Measurements from ENCODE around the gene RPA3. TPM values are rescaled to one million over a fixed set of nuclear protein-coding genes. Genes with fewer than 3 reads are reported as not detected.

The RPA3 gene
- total and polyA plus RNA-seq, 2 donors (not counting 3 experiments of a cell fraction or from before 2014, with no cell fraction given): 15.6 to 34.4 TPM

DNA sequence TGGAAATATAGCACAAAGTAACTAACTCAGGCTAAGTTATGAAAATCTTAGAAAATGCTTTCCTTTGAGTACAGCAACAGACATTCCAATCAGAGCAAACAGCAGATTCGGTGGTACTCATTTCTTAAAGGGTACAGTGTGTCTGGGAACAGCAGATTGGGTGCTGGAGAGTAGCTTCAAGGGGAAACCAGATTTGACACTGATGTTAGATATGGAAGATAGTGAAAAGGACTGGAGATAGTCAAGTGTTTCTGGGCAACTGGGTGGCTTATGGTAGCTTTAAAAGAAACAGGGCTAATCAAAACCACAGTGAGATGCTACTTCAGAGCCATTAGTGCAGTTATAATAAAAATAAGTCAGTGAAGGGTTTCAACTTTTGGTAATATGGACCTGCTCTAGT lies 89.9 kb downstream of the RPA3 start:
- Histone ChIP-seq H3K4me3 (replicated peaks in 1 of 3; ENCODE audit: insufficient read depth in 1 of 3, low read depth in 1 of 3, low read length in 3 of 3) (no peak overlapping the region), H3K9me3 (replicated peaks; ENCODE audit: control insufficient read depth, insufficient read depth, low read length) (no peaks in the 10 kb centered on the region), H3K4me2 (ENCODE audit: insufficient read depth, low read length) (no peak overlapping the region), H3K27ac (ENCODE audit: insufficient read depth, low read depth, low read length) (no peak overlapping the region), H3K27me3 (ENCODE audit: control insufficient read depth in 2 of 2, insufficient read depth in 2 of 2, low read length in 2 of 2) (no peaks in the 10 kb centered on the region), H3K4me1 (ENCODE audit: control insufficient read depth, extremely low read depth, insufficient read depth, low read length) (no peaks in the 10 kb centered on the region), H3K9ac (replicated peaks; ENCODE audit: extremely low read depth, insufficient read depth, low read length) (no peak overlapping the region), H3K79me2 (ENCODE audit: control insufficient read depth, insufficient read depth, low read length) (no peaks in the 10 kb centered on the region), H3K9me1 (replicated peaks; ENCODE audit: control insufficient read depth, extremely low read depth, insufficient read depth, low read length) (no peaks in the 10 kb centered on the region), H4K20me1 (replicated peaks; ENCODE audit: control insufficient read depth, extremely low read depth, insufficient read depth, low read length) (no peaks in the 10 kb centered on the region), H2AFZ (ENCODE audit: low read depth, low read length) (no peak overlapping the region), H3K36me3 (ENCODE audit: control insufficient read depth in 2 of 2, extremely low read depth in 1 of 2, insufficient read depth in 2 of 2, low read length in 2 of 2) (no peaks in the 10 kb centered on the region)
- intact Hi-C loops (cut with micrococcal nuclease): no loop called here
- CTCF ChIA-PET: interaction anchor here (0.7 kb wide), 1 partner anchor 407 kb away, joined by 3 read pairs; no protein-coding TSS in a partner anchor
- TF ChIP-seq POLR2A (IDR thresholded peaks at IDR 0.05; ENCODE audit: low read depth, low read length): no peak
- TF ChIP-seq, protein P1, sequence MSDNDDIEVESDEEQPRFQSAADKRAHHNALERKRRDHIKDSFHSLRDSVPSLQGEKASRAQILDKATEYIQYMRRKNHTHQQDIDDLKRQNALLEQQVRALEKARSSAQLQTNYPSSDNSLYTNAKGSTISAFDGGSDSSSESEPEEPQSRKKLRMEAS (IDR thresholded peaks at IDR 0.05; ENCODE audit: insufficient read depth, insufficient read length): no peak
- TF ChIP-seq, protein P2, sequence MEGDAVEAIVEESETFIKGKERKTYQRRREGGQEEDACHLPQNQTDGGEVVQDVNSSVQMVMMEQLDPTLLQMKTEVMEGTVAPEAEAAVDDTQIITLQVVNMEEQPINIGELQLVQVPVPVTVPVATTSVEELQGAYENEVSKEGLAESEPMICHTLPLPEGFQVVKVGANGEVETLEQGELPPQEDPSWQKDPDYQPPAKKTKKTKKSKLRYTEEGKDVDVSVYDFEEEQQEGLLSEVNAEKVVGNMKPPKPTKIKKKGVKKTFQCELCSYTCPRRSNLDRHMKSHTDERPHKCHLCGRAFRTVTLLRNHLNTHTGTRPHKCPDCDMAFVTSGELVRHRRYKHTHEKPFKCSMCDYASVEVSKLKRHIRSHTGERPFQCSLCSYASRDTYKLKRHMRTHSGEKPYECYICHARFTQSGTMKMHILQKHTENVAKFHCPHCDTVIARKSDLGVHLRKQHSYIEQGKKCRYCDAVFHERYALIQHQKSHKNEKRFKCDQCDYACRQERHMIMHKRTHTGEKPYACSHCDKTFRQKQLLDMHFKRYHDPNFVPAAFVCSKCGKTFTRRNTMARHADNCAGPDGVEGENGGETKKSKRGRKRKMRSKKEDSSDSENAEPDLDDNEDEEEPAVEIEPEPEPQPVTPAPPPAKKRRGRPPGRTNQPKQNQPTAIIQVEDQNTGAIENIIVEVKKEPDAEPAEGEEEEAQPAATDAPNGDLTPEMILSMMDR (IDR thresholded peaks at IDR 0.05; ENCODE audit: extremely low read depth in 1 of 2, insufficient read depth in 1 of 2, low read depth in 1 of 2, low read length in 2 of 2): no peak
- no peak for TF ChIP-seq EZH2 (IDR thresholded peaks at IDR 0.05; ENCODE audit: borderline replicate concordance, low read depth, low read length, severe bottlenecking)
- TF ChIP-seq GATA2 (IDR thresholded peaks at IDR 0.05; ENCODE audit: insufficient read depth, insufficient read length, low read depth, low read length): no peak
- TF ChIP-seq FOS (IDR thresholded peaks at IDR 0.05; ENCODE audit: borderline replicate concordance, insufficient read depth, low read length): no peak
- no peak for TF ChIP-seq MYC (IDR thresholded peaks at IDR 0.05; ENCODE audit: low read depth, low read length)
- TF ChIP-seq JUN (IDR thresholded peaks at IDR 0.05; ENCODE audit: borderline replicate concordance, insufficient read depth, insufficient read length, low read depth): no peak
- POLR2A ChIA-PET: no interaction called here
- dilution Hi-C loops (cut with MboI; ENCODE audit: extremely low pct_ligation_motif_present, low sequenced_read_pairs): no loop called here
- FAIRE-seq: no peak
- no TSS peak for BruUV-seq (replicated peaks)
- DNase-seq (ENCODE audit: low read depth, low spot score): no peak
